ENCODE data around the gene SATB1.

GRCh38 chr3:18401300-18401961, 23.7 kb downstream of the SATB1 start:
- TF ChIP-seq, protein P1, sequence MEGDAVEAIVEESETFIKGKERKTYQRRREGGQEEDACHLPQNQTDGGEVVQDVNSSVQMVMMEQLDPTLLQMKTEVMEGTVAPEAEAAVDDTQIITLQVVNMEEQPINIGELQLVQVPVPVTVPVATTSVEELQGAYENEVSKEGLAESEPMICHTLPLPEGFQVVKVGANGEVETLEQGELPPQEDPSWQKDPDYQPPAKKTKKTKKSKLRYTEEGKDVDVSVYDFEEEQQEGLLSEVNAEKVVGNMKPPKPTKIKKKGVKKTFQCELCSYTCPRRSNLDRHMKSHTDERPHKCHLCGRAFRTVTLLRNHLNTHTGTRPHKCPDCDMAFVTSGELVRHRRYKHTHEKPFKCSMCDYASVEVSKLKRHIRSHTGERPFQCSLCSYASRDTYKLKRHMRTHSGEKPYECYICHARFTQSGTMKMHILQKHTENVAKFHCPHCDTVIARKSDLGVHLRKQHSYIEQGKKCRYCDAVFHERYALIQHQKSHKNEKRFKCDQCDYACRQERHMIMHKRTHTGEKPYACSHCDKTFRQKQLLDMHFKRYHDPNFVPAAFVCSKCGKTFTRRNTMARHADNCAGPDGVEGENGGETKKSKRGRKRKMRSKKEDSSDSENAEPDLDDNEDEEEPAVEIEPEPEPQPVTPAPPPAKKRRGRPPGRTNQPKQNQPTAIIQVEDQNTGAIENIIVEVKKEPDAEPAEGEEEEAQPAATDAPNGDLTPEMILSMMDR (IDR thresholded peaks at IDR 0.05 in 2 of 3, conservative IDR thresholded peaks at IDR 0.05 in 1 of 3; ENCODE audit: borderline replicate concordance in 1 of 3, insufficient read depth in 1 of 3, low read depth in 2 of 3, low read length in 2 of 3): no peak
- TF ChIP-seq YY1 (IDR thresholded peaks at IDR 0.05; ENCODE audit: extremely low read depth, insufficient replicate concordance, low read depth, low read length) (no peak), JUND (IDR thresholded peaks at IDR 0.05) (no peak), FOSL1 (IDR thresholded peaks at IDR 0.05; ENCODE audit: low read depth) (no peak), POLR2A (IDR thresholded peaks at IDR 0.05; ENCODE audit: borderline replicate concordance, extremely low read depth, insufficient read depth, insufficient read length) (no peak)
